Eye (tissue), 1 donor: ENCODE results near the gene HLF.

Experiments
- DNase-seq: peaks from one replicate; pipeline ENCODE4 v3.0.0-alpha.2; 2015

The HLF gene

GRCh38 chr17:55258578-55259135 lies 6.1 kb upstream of the HLF start:
- no peak for DNase-seq

GRCh38 chr17:55259684-55260111 lies 5.1 kb upstream of the HLF start:
- DNase-seq = no peak

- no peak for DNase-seq
These were observed 3.4 kb upstream of the HLF start for GRCh38 chr17:55261311-55261710.

GRCh38 chr17:55263569-55264277 lies 1.0 kb upstream of the HLF start:
- DNase-seq = no peak

GRCh38 chr17:55264278-55264644 lies 499 bp upstream of the HLF start:
- no peak for DNase-seq

- DNase-seq = peak; percentile 70
These were observed 706 bp downstream of the HLF start for GRCh38 chr17:55265311-55266021.

GRCh38 chr17:55266051-55266957 lies 1.5 kb downstream of the HLF start:
- DNase-seq = peak; percentile 44

- DNase-seq = no peak
These were observed 2.4 kb downstream of the HLF start for GRCh38 chr17:55266958-55267688.

GRCh38 chr17:55267777-55268648 lies 3.3 kb downstream of the HLF start:
- DNase-seq = no peak

GRCh38 chr17:55268649-55269480 lies 4.1 kb downstream of the HLF start:
- no peak for DNase-seq

GRCh38 chr17:55269894-55270293 lies 5.1 kb downstream of the HLF start:
- DNase-seq = no peak

GRCh38 chr17:55271223-55271571 lies 6.4 kb downstream of the HLF start:
- no peak for DNase-seq

- no peak for DNase-seq
These were observed 7.4 kb downstream of the HLF start for GRCh38 chr17:55271958-55272710.

GRCh38 chr17:55272711-55273578 lies 8.2 kb downstream of the HLF start:
- no peak for DNase-seq

GRCh38 chr17:55273579-55274354 lies 9.0 kb downstream of the HLF start:
- no peak for DNase-seq

- DNase-seq = no peak
These were observed 9.8 kb downstream of the HLF start for GRCh38 chr17:55274355-55275255.
